GM23248 (cell line): Measurements from ENCODE around the gene DCLK3. TPM values are rescaled to one million over a fixed set of nuclear protein-coding genes. Genes with fewer than 3 reads are reported as not detected.

Source experiments
- DNase-seq: peaks from one replicate; pipeline ENCODE4 v3.0.0-alpha.2; 2015
- H2AFZ ChIP-seq: fragments of 200-600 bp; sonication (generic); 2 replicates; pipeline ENCODE4 v1.6.1; 2016; ENCODE audit warnings: antibody characterized with exemption
- H3F3A ChIP-seq: fragments of 200-600 bp; sonication (generic); 2 replicates; pipeline ENCODE4 v1.6.1; 2016; ENCODE audit warnings: mild to moderate bottlenecking, antibody characterized with exemption, mixed run types; ENCODE audit not compliant: insufficient read depth
- H3K27ac ChIP-seq: fragments of 200-600 bp; sonication (generic); 2 replicates; pipeline ENCODE4 v1.5.1; 2016; ENCODE audit warnings: mild to moderate bottlenecking
- H3K27me3 ChIP-seq: fragments of 200-600 bp; sonication (generic); replicated peaks from 2 replicates; pipeline ENCODE4 v1.6.1; 2016; ENCODE audit warnings: mild to moderate bottlenecking; ENCODE audit not compliant: insufficient read depth
- H3K36me3 ChIP-seq: fragments of 200-600 bp; sonication (generic); 2 replicates; pipeline ENCODE4 v1.6.1; 2016; ENCODE audit warnings: low read depth, mild to moderate bottlenecking
- H3K4me1 ChIP-seq: fragments of 200-600 bp; sonication (generic); 2 replicates; pipeline ENCODE4 v1.6.1; 2016; ENCODE audit warnings: mild to moderate bottlenecking; ENCODE audit not compliant: insufficient read depth
- H3K4me2 ChIP-seq: fragments of 200-600 bp; sonication (generic); one replicate; pipeline ENCODE4 v1.6.1; 2016; ENCODE audit warnings: mild to moderate bottlenecking; ENCODE audit not compliant: unreplicated experiment
- H3K4me3 ChIP-seq: fragments of 200-600 bp; sonication (generic); 2 replicates; pipeline ENCODE4 v1.5.1; 2016; ENCODE audit warnings: mild to moderate bottlenecking
- H3K79me2 ChIP-seq: fragments of 200-600 bp; sonication (generic); 2 replicates; pipeline ENCODE4 v1.6.1; 2016; ENCODE audit warnings: mild to moderate bottlenecking; ENCODE audit not compliant: insufficient read depth
- H3K9ac ChIP-seq: fragments of 200-600 bp; sonication (generic); 2 replicates; pipeline ENCODE4 v1.6.1; 2016; ENCODE audit warnings: mild to moderate bottlenecking
- H3K9me2 ChIP-seq: fragments of 200-600 bp; sonication (generic); 2 replicates; pipeline ENCODE4 v1.6.1; 2016; ENCODE audit warnings: mixed run types, mild to moderate bottlenecking, moderate library complexity; ENCODE audit not compliant: insufficient read depth
- H3K9me3 ChIP-seq: fragments of 200-600 bp; sonication (generic); one replicate; pipeline ENCODE4 v1.6.1; 2017; ENCODE audit warnings: low read depth
- H4K20me1 ChIP-seq: fragments of 200-600 bp; sonication (generic); 2 replicates; pipeline ENCODE4 v1.6.0; 2016; ENCODE audit not compliant: insufficient read depth
- EZH2 ChIP-seq: fragments of 200-600 bp; sonication (generic); IDR thresholded peaks from 2 replicates; pipeline ENCODE4 v1.6.1; 2018; ENCODE audit warnings: antibody characterized with exemption, mild to moderate bottlenecking; ENCODE audit not compliant: insufficient read depth, poor library complexity, severe bottlenecking
- EZH2phosphoT487 ChIP-seq: fragments of 200-600 bp; sonication (generic); IDR thresholded peaks from 2 replicates; pipeline ENCODE4 v1.6.1; 2018; ENCODE audit warnings: antibody characterized with exemption, moderate library complexity, mild to moderate bottlenecking, low read depth; ENCODE audit not compliant: insufficient read depth
- WGBS, 2 experiments: methylation state at CpG; one replicate each; pipeline ENCODE4 v1.1.6; 2015 to 2017; ENCODE audit warnings: low lambda C conversion rate in 2 of 2, low coverage in 1 of 2; ENCODE audit errors: missing lambda C conversion rate in 2 of 2; 5-methylcytosine and 5-hydroxymethylcytosine counted together
- in situ Hi-C: fragments of 300-500 bp; cut with MboI; formaldehyde crosslinking; loops from 2 replicates; pipeline ENCODE4 v1.15.0; 2020
- polyA plus RNA-seq: library from polyadenylated mRNA; unstranded; fragments of >200 nt; fragmentation: Nextera tagmentation; extraction: Ambion mirVana; gene quantifications from 2 replicates; pipeline ENCODE4 v1.2.1, GENCODE V29; 2016
- total RNA-seq: library from RNA; depleted of rRNA; stranded (reverse); fragments of >200 nt; shearing (Covaris generic); gene quantifications from 2 replicates; pipeline ENCODE4 v1.2.3, GENCODE V29; 2014

Gene DCLK3
- total and polyA plus RNA-seq, 2 experiments from 2014 or later, result under 0.01 TPM; not detected in 1

DNA sequence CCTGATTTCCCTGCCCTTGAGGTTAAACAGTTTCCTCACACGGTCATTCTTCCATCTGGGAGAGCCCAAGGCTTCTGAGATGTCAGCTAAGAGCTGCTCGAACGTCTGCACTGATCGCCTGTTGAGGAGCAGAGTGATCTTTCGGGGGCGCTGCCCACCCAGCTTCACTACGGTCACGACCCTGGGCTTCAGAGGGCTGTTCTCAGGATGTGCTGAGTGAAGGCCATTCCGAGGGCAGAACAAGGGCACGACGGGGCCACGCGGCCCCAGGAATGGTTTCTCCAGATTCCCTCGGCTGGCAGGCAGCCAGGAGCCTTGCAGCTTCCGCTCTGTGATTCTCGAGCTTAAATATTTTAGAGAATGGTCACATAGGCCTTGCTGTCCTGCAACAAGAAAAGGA lies 25.7 kb downstream of the DCLK3 start:
- H3K9me2 ChIP-seq, result no peaks in the 10 kb centered on the region
- H4K20me1 ChIP-seq, result no peaks in the 10 kb centered on the region
- no peak for TF ChIP-seq EZH2phosphoT487
- no peak for TF ChIP-seq EZH2
- no peak overlapping the region for H3K4me3 ChIP-seq
- H3K9ac ChIP-seq, result no peak overlapping the region
- WGBS, 2 experiments, result 71% methylated on average over 16 of the region's 16 CpGs
- H3F3A ChIP-seq, result no peaks in the 10 kb centered on the region
- no peak overlapping the region for H3K4me2 ChIP-seq
- H2AFZ ChIP-seq, result no peak overlapping the region
- no peak overlapping the region for H3K27ac ChIP-seq
- in situ Hi-C loops, result loop anchor here (10.0 kb wide), 2 partner anchors 126 to 236 kb away; no protein-coding TSS in a partner anchor
- no peaks in the 10 kb centered on the region for H3K27me3 ChIP-seq
- H3K9me3 ChIP-seq, result no peaks in the 10 kb centered on the region
- no peaks in the 10 kb centered on the region for H3K79me2 ChIP-seq
- H3K36me3 ChIP-seq, result no peaks in the 10 kb centered on the region
- no peak for DNase-seq
- H3K4me1 ChIP-seq, result no peaks in the 10 kb centered on the region

DNA sequence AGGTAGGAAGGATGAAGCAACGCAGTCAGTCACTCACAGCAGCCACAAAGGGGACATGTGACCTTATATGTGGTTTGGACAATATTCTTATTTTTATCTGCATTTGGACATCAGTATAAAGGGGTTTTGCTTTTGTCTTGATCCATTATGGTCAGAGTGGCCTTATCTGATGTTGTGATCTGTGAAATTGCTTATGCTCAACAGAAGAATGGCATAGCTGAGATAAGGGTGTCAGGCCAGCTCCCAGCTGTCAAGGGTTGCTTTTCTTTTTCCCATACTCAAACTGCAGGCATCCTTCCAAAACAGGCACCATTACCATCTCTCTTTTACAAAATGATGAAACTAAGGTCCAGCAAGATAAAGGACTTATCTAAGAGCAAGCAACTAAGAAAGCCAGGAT lies 28.1 kb downstream of the DCLK3 start:
- TF ChIP-seq EZH2 (no peak), EZH2phosphoT487 (no peak)
- H3K9me3 ChIP-seq, result no peaks in the 10 kb centered on the region
- no peak for DNase-seq
- no peaks in the 10 kb centered on the region for H3K9me2 ChIP-seq
- no peaks in the 10 kb centered on the region for H4K20me1 ChIP-seq
- 0 out of 2 replicates have a peak, but pooled peaks cover 3% of the 10 kb centered on the region for H3K4me1 ChIP-seq
- H2AFZ ChIP-seq, result no peak overlapping the region
- no peak overlapping the region for H3K4me3 ChIP-seq
- H3K27me3 ChIP-seq, result no peaks in the 10 kb centered on the region
- H3K9ac ChIP-seq, result no peak overlapping the region
- H3K4me2 ChIP-seq, result no peak overlapping the region
- H3K36me3 ChIP-seq, result no peaks in the 10 kb centered on the region
- in situ Hi-C loops, result loop anchor here (10.0 kb wide), 2 partner anchors 128 to 238 kb away; no protein-coding TSS in a partner anchor
- H3K79me2 ChIP-seq, result no peaks in the 10 kb centered on the region
- H3K27ac ChIP-seq, result no peak overlapping the region
- H3F3A ChIP-seq, result no peaks in the 10 kb centered on the region
- 87 to 100% methylated on average over 1 of the region's 1 CpG for WGBS, 2 experiments

- no peaks in the 10 kb centered on the region for H3K9me3 ChIP-seq
- 0 out of 2 replicates have a peak, but pooled peaks cover 3% of the 10 kb centered on the region for H3K4me1 ChIP-seq
- no peak overlapping the region for H2AFZ ChIP-seq
- H3K4me2 ChIP-seq, result no peak overlapping the region
- 30 to 42% methylated on average over 2 of the region's 2 CpGs for WGBS, 2 experiments
- no peak overlapping the region for H3K4me3 ChIP-seq
- H3K79me2 ChIP-seq, result no peaks in the 10 kb centered on the region
- H3K27ac ChIP-seq, result no peak overlapping the region
- H3K36me3 ChIP-seq, result no peaks in the 10 kb centered on the region
- DNase-seq, result no peak
- no peaks in the 10 kb centered on the region for H3F3A ChIP-seq
- no peak for TF ChIP-seq EZH2
- no peak for TF ChIP-seq EZH2phosphoT487
- in situ Hi-C loops, result loop anchor here (10.0 kb wide), 2 partner anchors 130 to 240 kb away; no protein-coding TSS in a partner anchor
- no peaks in the 10 kb centered on the region for H4K20me1 ChIP-seq
- H3K9ac ChIP-seq, result no peak overlapping the region
- no peaks in the 10 kb centered on the region for H3K27me3 ChIP-seq
- no peaks in the 10 kb centered on the region for H3K9me2 ChIP-seq
Observed at GRCh38 chr3:36734742-36735141, 29.6 kb downstream of the DCLK3 start.

DNA sequence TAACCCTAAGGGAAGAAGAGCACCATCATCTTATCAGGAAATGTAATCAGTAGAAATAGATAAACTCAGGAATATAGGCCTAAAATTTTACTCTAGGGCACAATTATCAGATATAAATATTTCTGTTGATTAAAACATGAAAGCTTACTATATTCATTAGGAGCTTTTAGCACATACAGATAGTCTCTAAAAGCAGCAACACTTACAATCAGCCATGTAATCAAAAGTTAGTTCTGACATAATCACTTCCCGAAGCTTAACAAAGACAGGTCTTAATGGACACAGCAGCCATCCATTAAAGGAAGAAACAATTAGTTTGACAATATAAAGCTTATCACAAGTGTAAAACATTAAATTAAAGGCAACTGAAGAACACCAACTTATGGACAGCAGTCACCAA lies 30.6 kb downstream of the DCLK3 start:
- WGBS, 2 experiments, result 92 to 97% methylated on average over 1 of the region's 1 CpG

More for the DNA sequence above, 30.6 kb downstream of the DCLK3 start:
- Histone ChIP-seq H3K4me3 (no peak overlapping the region), H3F3A (no peaks in the 10 kb centered on the region), H4K20me1 (no peaks in the 10 kb centered on the region), H3K9me3 (no peaks in the 10 kb centered on the region), H3K9me2 (no peaks in the 10 kb centered on the region), H3K27me3 (no peaks in the 10 kb centered on the region), H3K36me3 (no peaks in the 10 kb centered on the region), H3K9ac (no peak overlapping the region), H3K4me2 (no peak overlapping the region), H2AFZ (no peak overlapping the region), H3K79me2 (no peaks in the 10 kb centered on the region), H3K27ac (no peak overlapping the region), H3K4me1 (0 out of 2 replicates have a peak, but pooled peaks cover 3% of the 10 kb centered on the region)
- no peak for DNase-seq
- TF ChIP-seq EZH2 (no peak), EZH2phosphoT487 (no peak)
- in situ Hi-C loops, result loop anchor here (10.0 kb wide), 2 partner anchors 131 to 241 kb away; no protein-coding TSS in a partner anchor
